ENCODE measurements around the gene DCLK1.

DNA sequence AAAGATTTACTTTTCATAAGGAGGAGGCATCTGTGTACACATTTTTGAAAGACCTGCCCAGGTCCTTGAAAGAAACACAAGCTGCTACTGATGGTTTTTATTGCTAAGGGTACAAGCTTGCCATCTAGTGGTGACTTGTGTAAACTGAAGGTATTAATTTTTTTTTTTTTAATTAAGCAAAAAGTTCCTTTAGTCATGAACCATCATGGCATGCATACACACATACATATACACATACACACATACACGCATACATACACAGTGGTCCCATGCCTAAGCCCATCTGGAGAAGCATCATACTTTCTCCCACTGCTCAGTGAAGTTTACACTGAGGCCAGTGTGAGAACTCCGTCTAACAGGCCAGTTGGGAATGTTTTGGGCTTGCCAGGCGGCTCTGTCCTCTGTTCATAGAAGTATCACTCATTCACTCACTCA is 312.5 kb downstream of the DCLK1 start:
- TF ChIP-seq, protein P1, sequence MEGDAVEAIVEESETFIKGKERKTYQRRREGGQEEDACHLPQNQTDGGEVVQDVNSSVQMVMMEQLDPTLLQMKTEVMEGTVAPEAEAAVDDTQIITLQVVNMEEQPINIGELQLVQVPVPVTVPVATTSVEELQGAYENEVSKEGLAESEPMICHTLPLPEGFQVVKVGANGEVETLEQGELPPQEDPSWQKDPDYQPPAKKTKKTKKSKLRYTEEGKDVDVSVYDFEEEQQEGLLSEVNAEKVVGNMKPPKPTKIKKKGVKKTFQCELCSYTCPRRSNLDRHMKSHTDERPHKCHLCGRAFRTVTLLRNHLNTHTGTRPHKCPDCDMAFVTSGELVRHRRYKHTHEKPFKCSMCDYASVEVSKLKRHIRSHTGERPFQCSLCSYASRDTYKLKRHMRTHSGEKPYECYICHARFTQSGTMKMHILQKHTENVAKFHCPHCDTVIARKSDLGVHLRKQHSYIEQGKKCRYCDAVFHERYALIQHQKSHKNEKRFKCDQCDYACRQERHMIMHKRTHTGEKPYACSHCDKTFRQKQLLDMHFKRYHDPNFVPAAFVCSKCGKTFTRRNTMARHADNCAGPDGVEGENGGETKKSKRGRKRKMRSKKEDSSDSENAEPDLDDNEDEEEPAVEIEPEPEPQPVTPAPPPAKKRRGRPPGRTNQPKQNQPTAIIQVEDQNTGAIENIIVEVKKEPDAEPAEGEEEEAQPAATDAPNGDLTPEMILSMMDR (IDR thresholded peaks at IDR 0.05) = peak; percentile 41 to 72 (median 61)
- TF ChIP-seq POLR2A (IDR thresholded peaks at IDR 0.05) (no peak), POLR2AphosphoS5 (IDR thresholded peaks at IDR 0.05) (no peak), EP300 (IDR thresholded peaks at IDR 0.05; ENCODE audit: low read depth) (no peak)
